HepG2 (cell line): Measurements from ENCODE around the gene PHACTR1. TPM values are rescaled to one million over a fixed set of nuclear protein-coding genes. Genes with fewer than 3 reads are reported as not detected.

Experiments
- ATF4 ChIP-seq, 2 experiments: fragments of 450-650 bp in 1 of 2; sonication (generic) in 1 of 2; formaldehyde crosslinking; IDR thresholded peaks; 2 replicates each; pipeline versions ENCODE4 v1.5.0 to v1.8.0; 2020 to 2022; ENCODE audit warnings: mild to moderate bottlenecking in 1 of 2, missing genetic modification reagents in 1 of 2
- GTF2F1 ChIP-seq: fragments of 150-350 bp; IDR thresholded peaks from 2 replicates; pipeline ENCODE4 v1.6.1; 2014; ENCODE audit warnings: low read length
- IRF2 ChIP-seq: IDR thresholded peaks from 2 replicates; pipeline ENCODE4 v1.6.1; 2018; ENCODE audit warnings: missing genetic modification reagents, missing compliant biosample characterization
- ISX ChIP-seq: sonication (generic); formaldehyde crosslinking; conservative IDR thresholded peaks from 2 replicates; pipeline ENCODE4 v1.5.0; 2020; ENCODE audit warnings: missing genetic modification reagents
- KDM6A ChIP-seq: IDR thresholded peaks from 2 replicates; pipeline ENCODE4 v1.6.1; 2016; ENCODE audit warnings: low read depth
- KLF11 ChIP-seq: IDR thresholded peaks from 2 replicates; pipeline ENCODE4 v1.6.1; 2016; ENCODE audit warnings: missing compliant biosample characterization
- SRY ChIP-seq: sonication (generic); formaldehyde crosslinking; IDR thresholded peaks from 2 replicates; pipeline ENCODE4 v1.8.0; 2022; ENCODE audit warnings: mild to moderate bottlenecking, missing genetic modification reagents
- TARDBP ChIP-seq: sonication (generic); formaldehyde crosslinking; IDR thresholded peaks from 2 replicates; pipeline ENCODE4 v1.8.0; 2022; ENCODE audit warnings: mild to moderate bottlenecking, missing genetic modification reagents
- ZBTB21 ChIP-seq: sonication (generic); formaldehyde crosslinking; IDR thresholded peaks from 2 replicates; pipeline ENCODE4 v1.4.0; 2020; ENCODE audit warnings: missing genetic modification reagents
- ZBTB26 ChIP-seq: IDR thresholded peaks from 2 replicates; pipeline ENCODE4 v1.6.1; 2016; ENCODE audit warnings: missing compliant biosample characterization, missing genetic modification reagents, borderline replicate concordance
- ZFY ChIP-seq: sonication (generic); formaldehyde crosslinking; IDR thresholded peaks from 2 replicates; pipeline ENCODE4 v1.4.0; 2020; ENCODE audit warnings: missing genetic modification reagents
- ZNF142 ChIP-seq: sonication (generic); formaldehyde crosslinking; IDR thresholded peaks from 2 replicates; pipeline ENCODE4 v1.4.0; 2020; ENCODE audit warnings: missing genetic modification reagents
- ZNF18 ChIP-seq: sonication (generic); formaldehyde crosslinking; IDR thresholded peaks from 2 replicates; pipeline ENCODE4 v1.8.0; 2022; ENCODE audit warnings: mild to moderate bottlenecking, missing genetic modification reagents; ENCODE audit not compliant: insufficient replicate concordance
- ZNF263 ChIP-seq: sonication (generic); formaldehyde crosslinking; IDR thresholded peaks from 2 replicates; pipeline ENCODE4 v1.4.0; 2020; ENCODE audit warnings: missing genetic modification reagents
- ZNF367 ChIP-seq: sonication (generic); formaldehyde crosslinking; IDR thresholded peaks from 2 replicates; pipeline ENCODE4 v1.4.0; 2020; ENCODE audit warnings: missing genetic modification reagents, borderline replicate concordance
- ZNF430 ChIP-seq: sonication (generic); formaldehyde crosslinking; IDR thresholded peaks from 2 replicates; pipeline ENCODE4 v1.9.0; 2021; ENCODE audit warnings: mild to moderate bottlenecking, missing genetic modification reagents
- ZNF44 ChIP-seq: sonication (generic); formaldehyde crosslinking; IDR thresholded peaks from 2 replicates; pipeline ENCODE4 v1.5.1; 2020; ENCODE audit warnings: mild to moderate bottlenecking, missing genetic modification reagents
- ZNF704 ChIP-seq: sonication (generic); formaldehyde crosslinking; IDR thresholded peaks from 2 replicates; pipeline ENCODE4 v1.8.1; 2023; ENCODE audit warnings: mild to moderate bottlenecking, inconsistent platforms, moderate library complexity, missing genetic modification reagents, borderline replicate concordance
- ZNF781 ChIP-seq: sonication (generic); formaldehyde crosslinking; IDR thresholded peaks from 2 replicates; pipeline ENCODE4 v1.5.1; 2020; ENCODE audit warnings: borderline replicate concordance, mild to moderate bottlenecking, missing genetic modification reagents; ENCODE audit errors: not compliant biosample characterization
- polyA plus RNA-seq, 8 experiments: library from polyadenylated mRNA; depleted of rRNA in 3 of 8; stranded (reverse) in 7 of 8; unstranded in 1 of 8; fragments of >200 nt; fragmentation: Illumina TruSeq in 4 of 8; extraction: Trizol in 4 of 8; gene quantifications; 2 replicates each; pipeline versions ENCODE4 v1.2.1 to v1.2.3, GENCODE V29; 2011 to 2016; ENCODE audit warnings: low read depth in 4 of 8, missing spikeins in 1 of 8, mixed read lengths in 1 of 8; ENCODE audit not compliant: insufficient read depth in 1 of 8
- total RNA-seq, 5 experiments: library from RNA; depleted of rRNA; stranded (reverse); fragments of >200 nt; fragmentation: Illumina TruSeq; extraction: Trizol; gene quantifications; 2 replicates each; pipeline ENCODE4 v1.2.3, GENCODE V29; 2016; ENCODE audit warnings: low read depth in 1 of 5

PHACTR1 gene
- total and polyA plus RNA-seq, 2 of the 13 experiments (the other 11 are each of a cell fraction or from before 2014, with no cell fraction given) = 0.09 TPM; not detected in 1

- TF ChIP-seq ZNF18 (CRISPR knock-in tag) (no peak), ISX (0 out of 2 replicates have a peak, but pooled peaks have one; percentile 66), ZNF781 (CRISPR knock-in tag) (peak; percentile 58), ZBTB21 (CRISPR knock-in tag) (peak; percentile 39; the same call in 1 of the 2 replicates), SRY (CRISPR knock-in tag) (no peak), ZNF263 (peak; percentile 42; the same call in 1 of the 2 replicates), GTF2F1 (no peak), ZBTB26 (CRISPR knock-in tag) (peak; percentile 78; the same call in 1 of the 2 replicates), IRF2 (CRISPR knock-in tag) (0 out of 2 replicates have a peak, but pooled peaks have one; percentile 26), ATF4 (CRISPR knock-in tag; IDR thresholded peaks at IDR 0.05) (0 out of 4 replicates have a peak, but pooled peaks of 1 of the 2 experiments have one; percentile 12), ZFY (CRISPR knock-in tag) (0 out of 2 replicates have a peak, but pooled peaks have one; percentile 20), KLF11 (peak; percentile 80), TARDBP (CRISPR knock-in tag) (no peak), ZNF367 (0 out of 2 replicates have a peak, but pooled peaks have one; percentile 65), ZNF44 (CRISPR knock-in tag) (no peak), ZNF142 (CRISPR knock-in tag) (0 out of 2 replicates have a peak, but pooled peaks have one; percentile 31), ZNF430 (peak; percentile 52; the same call in 1 of the 2 replicates), ZNF704 (CRISPR knock-in tag) (no peak), KDM6A (CRISPR knock-in tag) (no peak)
Measured at GRCh38 chr6:12751694-12752325, 35.2 kb downstream of the PHACTR1 start (continued).
